HCT116 (cell line): ENCODE measurements around the gene CISTR.

ENCODE experiments used
- ATF3 ChIP-seq: IDR thresholded peaks from 2 replicates; pipeline ENCODE4 v1.6.1; 2012
- CTCF ChIP-seq, 3 experiments: fragments of 200-600 bp in 1 of 3; sonication (generic) in 1 of 3; IDR thresholded peaks in 2 of 3; conservative IDR thresholded peaks in 1 of 3; 2 replicates each; pipeline ENCODE4 v1.5.1; 2012 to 2017; ENCODE audit warnings: low read depth in 2 of 3, low read length in 2 of 3, antibody characterized with exemption in 1 of 3, borderline replicate concordance in 1 of 3, control low read depth in 1 of 3, mild to moderate bottlenecking in 1 of 3, mixed read lengths in 1 of 3, mixed run types in 1 of 3, moderate library complexity in 1 of 3; ENCODE audit not compliant: insufficient read depth in 1 of 3
- RAD21 ChIP-seq: IDR thresholded peaks from 2 replicates; pipeline ENCODE4 v1.6.1; 2012; ENCODE audit warnings: low read depth, mild to moderate bottlenecking
- SIN3A ChIP-seq: IDR thresholded peaks from 2 replicates; pipeline ENCODE4 v1.6.1; 2012; ENCODE audit warnings: low read depth

- TF ChIP-seq SIN3A (peak; percentile 56; the same call in 1 of the 2 replicates), RAD21 (no peak), ATF3 (no peak), CTCF (IDR thresholded peaks at IDR 0.05 in 2 of 3, conservative IDR thresholded peaks at IDR 0.05 in 1 of 3; ENCODE audit: borderline replicate concordance in 1 of 3, insufficient read depth in 1 of 3, low read depth in 2 of 3, low read length in 2 of 3) (no peak)
Measured at GRCh38 chr12:53727310-53728041, 24.3 kb downstream of the CISTR start, which contains the start of gene CALCOCO1.
